Body of pancreas (tissue), 4 donors: ENCODE data around the gene HOXD8.

Source experiments
- CTCF ChIP-seq, 7 experiments: fragments of 450-650 bp in 4 of 7; fragments of 200-600 bp in 3 of 7; sonication (generic) in 3 of 7; IDR thresholded peaks; one replicate each; pipeline ENCODE4 v1.5.1; 2016 to 2019; ENCODE audit warnings: antibody characterized with exemption in 7 of 7
- POLR2A ChIP-seq, 3 donors: fragments of 450-650 bp; IDR thresholded peaks; one replicate each; pipeline ENCODE4 v1.6.1; 2016; ENCODE audit warnings: antibody characterized with exemption in 3 of 3, mild to moderate bottlenecking in 2 of 3

- TF ChIP-seq CTCF (IDR thresholded peaks at IDR 0.05) (no peak), POLR2A (IDR thresholded peaks at IDR 0.05) (no peak)
These were observed 24.3 kb upstream of the HOXD8 start for GRCh38 chr2:176105078-176105729.
